ENCODE measurements around the gene TMUB1.

DNA sequence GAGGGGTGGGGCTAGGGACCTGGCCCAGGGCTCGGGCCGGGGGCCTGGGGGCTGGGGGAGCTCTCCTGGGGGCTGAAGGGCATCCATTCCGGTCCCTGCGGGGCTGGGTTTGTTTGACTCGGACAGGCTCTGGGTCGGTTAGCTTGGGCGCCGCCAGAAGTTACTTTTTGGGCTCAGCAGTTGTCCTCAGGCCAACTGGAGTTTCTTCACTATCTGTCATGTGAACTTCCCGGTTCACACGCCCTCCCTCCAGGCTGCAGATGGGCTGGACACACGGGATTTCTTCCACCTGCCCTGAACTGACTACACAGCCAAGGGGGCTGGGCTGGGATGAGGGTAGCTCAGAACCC is 20.1 kb downstream of the TMUB1 start:
- TF ChIP-seq, protein P1, sequence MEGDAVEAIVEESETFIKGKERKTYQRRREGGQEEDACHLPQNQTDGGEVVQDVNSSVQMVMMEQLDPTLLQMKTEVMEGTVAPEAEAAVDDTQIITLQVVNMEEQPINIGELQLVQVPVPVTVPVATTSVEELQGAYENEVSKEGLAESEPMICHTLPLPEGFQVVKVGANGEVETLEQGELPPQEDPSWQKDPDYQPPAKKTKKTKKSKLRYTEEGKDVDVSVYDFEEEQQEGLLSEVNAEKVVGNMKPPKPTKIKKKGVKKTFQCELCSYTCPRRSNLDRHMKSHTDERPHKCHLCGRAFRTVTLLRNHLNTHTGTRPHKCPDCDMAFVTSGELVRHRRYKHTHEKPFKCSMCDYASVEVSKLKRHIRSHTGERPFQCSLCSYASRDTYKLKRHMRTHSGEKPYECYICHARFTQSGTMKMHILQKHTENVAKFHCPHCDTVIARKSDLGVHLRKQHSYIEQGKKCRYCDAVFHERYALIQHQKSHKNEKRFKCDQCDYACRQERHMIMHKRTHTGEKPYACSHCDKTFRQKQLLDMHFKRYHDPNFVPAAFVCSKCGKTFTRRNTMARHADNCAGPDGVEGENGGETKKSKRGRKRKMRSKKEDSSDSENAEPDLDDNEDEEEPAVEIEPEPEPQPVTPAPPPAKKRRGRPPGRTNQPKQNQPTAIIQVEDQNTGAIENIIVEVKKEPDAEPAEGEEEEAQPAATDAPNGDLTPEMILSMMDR (IDR thresholded peaks at IDR 0.05; ENCODE audit: low read depth, low read length, poor library complexity, severe bottlenecking) = no peak
- TF ChIP-seq EZH2phosphoT487 (IDR thresholded peaks at IDR 0.05; ENCODE audit: borderline replicate concordance, low read length) = no peak

Data from DOHH2 (cell line).